Measurements from ENCODE around the gene HNF4A.
A peak's percentile ranks its signal among the peaks of the same experiment; 100 is the strongest.
"Not testable (repeated sequence)": the region's sequence is repeated elsewhere in the genome, so short reads cannot be mapped to it uniquely, and the experiment has no call there.

HNF4A gene

GRCh38 chr20:44355498-44356352 lies at the start of gene HNF4A:
HNF4A (plus strand) TSS chr20:44355699; CDS start chr20:44355805, 106 bp downstream.
- no peak for DNase-seq

GRCh38 chr20:44306927-44307326 lies 48.6 kb upstream of the HNF4A start:
- no peak for DNase-seq

DNA sequence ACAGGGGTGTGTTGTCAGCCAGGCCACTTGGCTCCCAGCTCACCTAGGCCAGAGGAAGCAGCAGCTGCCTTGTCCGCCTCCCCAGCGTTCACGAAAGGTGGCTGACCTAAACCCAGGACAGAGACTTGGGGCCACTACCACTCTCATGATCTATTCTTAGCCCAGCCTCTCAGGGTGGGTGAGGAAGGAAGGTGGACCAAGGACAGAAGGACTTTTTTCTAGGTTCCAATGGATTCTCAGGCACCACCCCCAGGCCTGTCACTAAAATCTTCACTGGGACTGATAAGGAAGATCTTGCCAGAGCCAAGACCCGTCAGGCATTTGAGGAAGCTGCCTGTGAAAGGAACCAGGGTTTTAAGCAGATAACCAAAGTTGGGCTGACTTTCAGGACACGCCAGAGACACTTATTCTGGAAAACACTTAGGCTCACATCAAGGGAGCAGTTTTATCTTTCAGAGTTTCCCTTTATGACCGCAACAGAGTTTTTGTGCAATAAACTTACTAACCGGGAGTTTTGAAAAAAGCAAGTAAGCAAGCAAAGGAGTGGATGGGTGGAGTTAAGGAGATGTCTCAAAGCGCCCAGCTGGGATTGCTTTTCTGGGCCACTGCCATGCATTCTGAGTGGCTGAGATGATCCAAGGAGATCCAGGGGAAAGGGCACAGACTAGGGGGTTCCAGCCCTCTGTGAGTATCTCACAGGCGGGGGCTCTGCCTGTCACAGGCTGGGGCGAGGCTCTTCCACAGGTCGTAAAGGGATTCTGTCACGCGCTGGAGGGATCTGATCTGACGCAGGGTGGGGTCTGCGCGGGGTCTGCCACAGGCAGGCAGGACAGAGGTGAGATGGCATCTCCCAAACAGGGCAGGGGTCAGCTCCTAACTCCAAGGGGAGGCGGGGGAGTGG lies 45.5 kb upstream of the HNF4A start:
- no peak for DNase-seq

DNA sequence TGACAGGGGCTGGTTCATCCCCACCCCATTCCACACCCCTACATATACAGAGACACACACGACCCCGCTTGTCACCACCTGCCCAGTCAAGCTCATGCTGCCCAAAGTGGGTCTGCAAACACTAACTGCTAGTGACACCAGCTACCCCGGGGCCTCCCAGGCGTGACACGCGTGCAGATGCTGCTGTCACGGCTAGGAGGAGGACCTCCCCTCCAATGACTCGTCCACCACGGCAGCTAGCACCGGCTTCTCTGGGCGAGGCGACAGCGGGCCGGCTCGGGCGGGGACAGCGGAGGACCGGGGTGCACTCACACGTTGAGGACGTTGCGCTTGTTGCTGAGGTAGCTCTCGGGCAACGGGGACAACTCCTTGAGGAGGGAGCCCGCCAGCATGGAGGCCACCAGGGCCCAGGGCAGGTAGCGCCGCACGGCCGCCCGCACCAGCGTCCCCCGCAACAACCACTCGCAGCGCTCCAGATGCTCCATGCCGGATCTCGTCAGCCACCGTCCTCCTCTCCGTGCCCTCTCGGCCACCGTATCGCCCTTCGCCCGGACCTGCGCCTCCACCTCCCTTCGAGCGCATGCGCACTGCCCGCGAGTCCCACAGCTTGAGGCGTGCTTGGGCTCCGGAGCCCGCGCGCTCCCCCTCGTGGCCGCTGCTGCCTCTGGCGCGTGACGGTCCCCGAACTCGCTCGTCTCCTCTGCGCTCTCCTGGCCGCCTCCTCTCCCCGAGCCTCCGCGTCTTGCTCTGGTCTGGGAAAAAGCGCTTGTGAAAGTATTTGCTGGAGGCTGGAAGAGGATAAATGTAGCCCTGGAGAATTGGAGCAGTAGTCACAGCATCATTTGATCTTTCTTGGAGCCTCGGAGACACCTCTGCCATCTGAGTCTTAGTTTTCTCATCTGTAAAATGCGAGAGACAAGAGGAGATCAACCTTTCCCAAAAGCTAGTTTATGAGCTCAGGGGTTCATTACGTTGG lies 44.5 kb upstream of the HNF4A start, which contains the start of gene FITM2:
Gene FITM2 (minus strand): TSS at position 539 of the 976 bp plus-strand sequence. CDS start 54 bp downstream, at position 485.
- DNase-seq: peak; percentile 85 to 94

DNA sequence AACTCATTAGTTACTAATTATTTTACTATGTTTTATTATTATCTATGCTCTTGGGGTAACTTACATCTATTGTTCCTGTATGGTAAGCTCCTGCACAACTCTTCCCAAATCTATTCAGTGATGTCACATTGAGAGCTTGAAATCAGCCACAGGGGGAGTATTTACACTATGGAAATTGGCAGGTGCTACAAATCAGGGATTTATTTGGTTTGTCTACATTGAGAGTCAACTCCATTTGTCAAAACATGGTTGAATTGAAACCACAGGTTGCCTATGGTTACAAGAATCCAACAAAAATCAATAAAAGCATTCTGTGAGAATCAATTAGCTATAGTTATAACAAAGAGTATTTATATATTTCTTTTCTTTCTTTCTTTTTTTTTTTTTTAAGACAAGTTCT lies 40.6 kb upstream of the HNF4A start:
- no peak for DNase-seq

DNA sequence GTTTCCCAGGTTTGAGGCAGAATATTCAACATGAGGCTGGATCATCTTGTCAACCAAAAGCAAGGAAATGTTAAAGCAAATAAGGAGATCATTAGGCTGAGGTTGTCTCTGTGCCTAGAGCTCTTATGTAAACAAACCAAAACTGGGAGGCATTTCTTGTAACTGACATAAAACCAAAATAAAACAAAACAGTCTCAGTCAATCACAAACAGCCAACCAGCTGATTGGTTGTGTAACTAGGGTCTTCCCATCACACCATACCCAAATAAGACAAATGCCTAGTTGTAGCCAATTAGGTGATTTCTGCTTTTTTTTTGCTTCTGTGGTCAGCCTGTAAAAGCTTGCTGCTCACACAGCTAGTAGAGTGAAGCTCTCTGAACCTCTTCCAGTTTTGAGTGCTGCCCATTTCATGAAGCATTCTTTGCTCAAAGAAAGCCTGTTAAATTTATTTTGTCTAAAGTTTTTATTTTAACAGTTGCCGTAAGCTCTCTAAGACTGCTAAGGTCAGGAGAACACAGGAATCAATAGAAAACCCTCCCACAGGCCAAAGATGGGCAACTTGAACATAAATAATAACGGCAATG lies 35.6 kb upstream of the HNF4A start:
- DNase-seq: no peak

DNA sequence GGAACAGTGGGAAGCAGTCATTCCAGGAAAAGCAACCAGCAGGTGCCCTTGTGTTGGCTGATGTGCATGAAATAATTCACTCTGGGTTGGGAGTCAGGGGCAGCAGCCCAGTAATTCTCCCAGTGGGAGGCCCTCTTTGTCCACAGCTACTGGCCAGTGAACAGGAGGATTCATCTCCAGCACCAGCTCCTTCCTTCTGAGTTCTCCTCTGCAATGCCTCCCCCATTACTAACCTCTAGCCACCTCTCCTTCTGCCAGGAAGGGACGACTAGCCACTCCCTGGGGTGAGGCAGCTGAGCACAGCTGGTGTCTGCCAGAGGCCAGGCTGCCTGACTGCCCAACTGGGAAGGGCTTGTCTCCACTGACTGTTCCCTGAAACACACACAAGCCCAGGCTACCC lies 31.2 kb upstream of the HNF4A start:
- no peak for DNase-seq

GRCh38 chr20:44326391-44327159 lies 28.9 kb upstream of the HNF4A start:
- DNase-seq: no peak

GRCh38 chr20:44327748-44328147 lies 27.8 kb upstream of the HNF4A start:
- DNase-seq: not testable (repeated sequence)

DNA sequence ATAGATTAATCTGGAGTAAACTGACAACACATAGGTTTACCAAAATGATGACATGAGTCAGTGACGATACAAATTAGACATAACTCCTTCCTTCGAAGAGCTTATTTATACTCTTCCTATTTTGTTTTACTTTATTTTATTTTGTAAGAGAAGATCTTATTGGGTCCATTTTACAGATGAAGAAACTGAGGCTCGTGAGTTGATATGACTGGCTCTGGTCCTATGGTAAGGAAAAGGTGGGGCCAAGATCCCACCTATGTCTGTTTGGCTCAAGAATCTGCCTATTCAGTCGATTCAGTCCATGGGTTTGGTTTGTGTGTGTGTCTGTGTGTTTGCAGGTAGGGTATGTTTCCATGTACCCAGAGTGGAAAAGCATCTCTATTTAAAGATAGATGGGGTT lies 27.1 kb upstream of the HNF4A start:
- DNase-seq: no peak

DNA sequence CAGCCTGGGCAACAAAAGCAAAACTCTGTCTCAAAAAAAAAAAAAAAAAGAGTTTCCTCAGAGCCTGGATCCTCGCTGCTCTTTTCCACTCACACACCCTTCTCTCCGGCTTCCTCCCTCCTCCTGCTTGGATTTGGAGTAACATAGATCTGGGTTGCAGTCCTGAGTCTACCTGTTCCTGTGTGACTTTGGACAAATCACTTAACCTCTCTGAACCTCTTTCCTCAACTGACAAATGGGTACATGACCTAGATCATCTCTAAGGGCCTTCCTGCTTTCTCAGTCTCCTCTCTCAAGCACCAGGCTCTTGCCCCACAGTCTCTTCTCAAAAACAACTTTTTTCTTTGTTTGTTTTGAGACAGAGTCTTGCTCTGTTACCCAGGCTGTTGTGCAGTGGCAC lies 24.3 kb upstream of the HNF4A start:
- DNase-seq: no peak

- DNase-seq: no peak
These were observed 21.2 kb upstream of the HNF4A start for GRCh38 chr20:44334306-44334705.

- DNase-seq: no peak
These were observed 20.8 kb upstream of the HNF4A start for GRCh38 chr20:44334709-44335108.

GRCh38 chr20:44335675-44336074 lies 19.8 kb upstream of the HNF4A start:
- DNase-seq: no peak

GRCh38 chr20:44336086-44336485 lies 19.4 kb upstream of the HNF4A start:
- DNase-seq: no peak

DNA sequence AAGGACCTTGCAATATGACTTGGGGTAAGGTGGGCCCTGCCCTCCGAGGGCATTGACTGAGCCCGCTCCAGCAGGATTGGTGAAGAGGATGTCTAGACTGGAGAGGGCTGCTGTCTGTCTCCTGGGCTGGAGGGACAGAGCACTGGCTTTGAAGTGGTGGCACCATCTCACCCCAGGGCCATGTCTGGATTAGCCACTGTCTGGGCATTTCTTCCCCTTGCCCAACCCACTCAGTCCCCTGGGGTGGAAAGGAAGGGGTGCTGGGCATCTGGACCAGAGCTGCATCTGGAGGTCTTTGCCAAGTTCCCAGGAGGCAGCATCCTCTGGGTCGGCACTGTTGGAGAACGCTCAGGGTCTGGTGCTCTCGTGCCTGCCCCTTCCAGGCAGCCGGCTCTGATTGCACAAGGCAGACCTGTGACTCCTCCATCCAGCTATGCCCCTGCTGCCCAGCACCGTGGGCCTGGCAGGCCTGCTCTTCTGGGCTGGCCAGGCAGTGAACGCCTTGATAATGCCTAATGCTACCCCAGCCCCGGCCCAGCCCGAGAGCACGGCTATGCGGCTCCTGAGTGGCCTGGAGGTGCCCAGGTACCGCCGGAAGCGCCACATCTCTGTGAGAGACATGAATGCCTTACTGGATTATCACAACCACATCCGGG lies 18.6 kb upstream of the HNF4A start, which contains the start of gene R3HDML:
Gene R3HDML (plus strand): TSS at position 319 of the 656 bp plus-strand sequence. CDS start 115 bp downstream, at position 434.
- no peak for DNase-seq

- DNase-seq: no peak
These were observed 13.3 kb upstream of the HNF4A start for GRCh38 chr20:44342248-44342647.

- no peak for DNase-seq
These were observed 12.3 kb upstream of the HNF4A start for GRCh38 chr20:44343162-44343675.

GRCh38 chr20:44344723-44345122 lies 10.8 kb upstream of the HNF4A start:
- no peak for DNase-seq

DNA sequence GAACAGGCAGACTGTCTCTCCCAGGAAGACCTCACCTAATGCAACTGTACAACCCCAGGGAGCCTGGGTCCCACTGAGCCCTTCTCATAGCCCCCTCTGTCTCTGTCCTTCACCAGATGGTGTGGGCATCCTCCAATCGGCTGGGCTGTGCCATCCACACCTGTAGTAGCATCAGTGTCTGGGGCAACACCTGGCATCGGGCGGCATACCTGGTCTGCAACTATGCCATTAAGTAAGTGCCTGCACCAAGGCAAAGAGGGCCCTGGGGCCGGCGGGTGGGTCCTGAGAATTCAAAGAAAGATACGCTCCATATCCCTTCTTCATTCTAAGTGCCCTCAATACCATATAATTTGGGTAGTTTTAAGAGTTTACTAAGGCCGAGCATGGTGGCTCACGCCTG lies 10.4 kb upstream of the HNF4A start:
- no peak for DNase-seq

Data from SW 1271 (cell line).